ENCODE results near the gene CNGA3.

Gene CNGA3

DNA sequence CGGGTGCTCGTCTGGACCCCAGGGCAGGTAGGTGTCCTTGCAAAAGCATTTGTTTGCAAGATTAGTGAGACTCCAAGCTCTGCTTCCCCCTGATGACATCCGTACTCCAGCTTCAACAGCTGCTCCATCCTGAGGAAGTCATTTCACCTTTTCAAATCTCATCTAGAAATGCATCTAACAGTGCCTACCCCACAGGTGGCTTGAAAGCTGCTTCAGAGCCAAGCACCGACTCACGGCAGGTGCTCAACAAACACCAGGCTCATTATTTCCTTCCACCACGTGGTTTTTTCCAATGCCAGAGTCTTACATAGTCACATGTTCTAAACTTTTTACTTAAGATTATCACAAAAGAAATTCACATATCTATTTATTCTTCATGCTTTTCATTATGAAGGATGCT lies 31.9 kb downstream of the CNGA3 start:
- no peak for DNase-seq

DNA sequence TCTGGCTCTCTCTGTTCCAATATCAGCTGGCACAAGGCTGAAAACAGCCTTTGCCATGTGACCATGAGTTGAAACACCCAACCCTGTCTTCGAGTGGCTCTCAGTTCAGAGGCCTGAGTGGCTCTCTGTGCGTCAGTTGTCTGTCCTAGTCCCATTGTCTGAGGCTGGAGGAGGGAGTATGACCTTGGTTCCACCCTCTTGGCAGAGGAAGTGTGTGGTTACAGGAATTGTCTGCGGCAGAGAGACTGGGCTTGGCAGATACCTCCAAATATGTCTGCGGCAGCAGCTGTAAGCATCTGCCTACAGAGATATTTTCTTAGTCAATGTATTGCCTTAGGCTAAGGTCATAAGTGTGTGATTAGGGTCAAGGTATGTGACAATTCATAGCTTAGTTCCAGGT lies 32.6 kb downstream of the CNGA3 start:
- DNase-seq = no peak

DNA sequence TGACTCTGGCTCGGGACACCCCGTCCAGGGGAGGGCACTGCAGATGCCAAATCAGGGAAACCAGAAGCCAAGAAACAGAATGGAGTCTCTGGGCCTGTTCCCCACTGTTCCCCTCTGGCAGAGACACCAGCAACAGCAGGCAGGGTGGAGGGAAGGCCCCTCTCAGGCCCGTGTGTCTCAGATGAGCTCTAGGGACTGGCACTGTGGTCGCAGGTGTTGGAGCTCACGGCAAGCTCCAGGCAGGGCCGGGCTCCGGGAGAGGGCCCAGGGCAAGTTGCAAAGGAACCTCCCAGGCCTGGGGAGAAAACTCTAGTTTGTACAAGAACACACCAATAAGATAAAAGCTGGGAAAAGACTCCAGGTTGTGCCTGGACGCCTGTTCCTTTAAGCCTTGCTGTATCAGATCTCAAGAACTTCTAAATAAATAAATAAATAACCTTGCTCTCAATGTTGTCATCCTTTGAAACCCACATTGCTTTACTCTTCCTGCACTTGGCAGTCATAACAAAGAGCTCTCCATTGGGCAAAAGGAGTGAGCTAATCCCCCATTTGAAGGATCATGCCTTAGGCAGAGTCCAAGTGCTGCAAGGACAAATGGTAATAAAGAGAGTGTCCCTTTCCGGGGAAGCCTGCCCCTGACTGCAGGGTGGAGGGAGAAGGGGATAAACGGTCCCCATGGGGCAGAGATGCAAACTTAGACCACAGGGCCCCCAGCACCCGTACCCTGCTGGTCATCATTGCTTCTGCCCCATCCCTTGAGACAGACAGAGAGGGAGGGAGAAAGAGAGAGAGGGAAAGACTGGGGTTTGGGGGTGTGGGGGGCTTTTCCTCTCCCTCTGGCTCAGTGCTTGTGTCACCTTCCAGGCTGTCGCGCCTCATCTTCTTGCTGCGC lies 33.3 kb downstream of the CNGA3 start:
- DNase-seq = no peak

DNA sequence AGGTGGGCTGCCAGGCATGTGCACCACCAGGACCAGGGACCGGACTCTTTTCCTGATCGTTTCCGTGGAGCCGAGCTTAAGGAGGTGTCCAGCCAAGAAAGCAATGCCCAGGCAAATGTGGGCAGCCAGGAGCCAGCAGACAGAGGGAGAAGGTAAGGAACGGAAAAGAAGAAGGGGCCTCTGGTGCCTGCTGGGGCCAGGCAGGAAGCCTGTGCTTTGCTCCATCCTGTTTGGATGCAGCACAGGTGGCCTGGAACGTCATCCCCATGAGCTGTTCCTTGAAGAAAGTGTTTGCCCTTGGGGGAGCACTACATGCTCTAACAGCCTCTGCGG lies 33.9 kb downstream of the CNGA3 start:
- DNase-seq = no peak

DNA sequence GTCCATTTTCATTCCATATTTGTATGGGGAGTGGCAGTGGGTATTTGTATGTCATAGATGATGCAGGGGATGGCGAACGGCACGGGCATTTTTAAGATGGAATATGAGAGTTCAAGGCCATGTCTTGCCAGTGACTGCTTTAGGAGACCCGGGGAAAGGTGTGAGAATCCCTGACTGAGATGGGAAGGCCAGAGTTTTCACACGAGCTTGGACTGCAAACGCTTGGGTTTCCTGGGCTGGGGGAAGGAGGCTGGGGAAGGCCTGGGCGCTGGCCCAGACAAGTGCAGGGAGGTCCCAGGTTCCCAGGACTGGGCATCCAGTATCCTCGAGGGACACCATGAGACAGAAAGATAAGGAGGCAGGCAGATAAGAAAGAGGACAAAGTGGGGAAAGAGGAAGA lies 35.2 kb downstream of the CNGA3 start:
- no peak for DNase-seq

DNA sequence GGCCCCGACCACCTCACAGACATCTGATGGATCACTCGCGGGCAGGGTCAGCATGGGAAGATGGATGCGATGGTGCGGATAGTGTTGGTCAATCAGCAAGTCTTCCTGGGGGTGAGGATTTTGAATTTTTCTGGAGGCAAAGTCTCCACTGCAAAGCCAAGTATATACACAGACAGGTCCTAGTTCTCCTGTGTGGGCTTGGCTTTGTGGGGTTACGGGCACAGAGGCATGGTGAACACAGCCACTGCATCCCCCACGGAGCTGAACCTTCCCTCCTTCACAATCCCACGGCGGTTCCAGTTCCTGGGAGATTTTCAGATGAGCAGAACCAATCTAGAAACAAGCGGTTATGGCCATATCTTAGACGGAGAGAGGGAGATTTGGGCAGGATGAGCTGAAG lies 35.8 kb downstream of the CNGA3 start:
- DNase-seq = no peak

DNA sequence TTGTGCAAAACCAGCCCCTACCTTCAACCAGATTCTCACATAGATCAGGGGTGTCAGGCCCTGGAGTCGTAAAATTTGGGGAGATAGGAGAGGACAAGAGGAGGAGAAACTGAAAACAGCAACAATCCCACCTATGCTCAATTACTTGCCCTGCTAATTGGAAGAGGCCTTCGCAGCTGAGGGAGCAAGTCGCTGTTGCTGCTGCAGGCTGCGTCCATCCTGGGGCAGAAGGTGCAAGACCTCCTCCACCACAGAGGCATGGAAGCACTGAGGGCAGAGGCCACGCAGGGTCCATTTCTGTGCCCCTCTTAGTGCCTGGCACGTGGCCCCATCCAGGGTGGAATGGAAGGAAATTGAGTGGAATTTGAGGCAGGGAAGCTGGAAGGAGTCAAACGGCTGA lies 36.5 kb downstream of the CNGA3 start:
- no peak for DNase-seq

DNA sequence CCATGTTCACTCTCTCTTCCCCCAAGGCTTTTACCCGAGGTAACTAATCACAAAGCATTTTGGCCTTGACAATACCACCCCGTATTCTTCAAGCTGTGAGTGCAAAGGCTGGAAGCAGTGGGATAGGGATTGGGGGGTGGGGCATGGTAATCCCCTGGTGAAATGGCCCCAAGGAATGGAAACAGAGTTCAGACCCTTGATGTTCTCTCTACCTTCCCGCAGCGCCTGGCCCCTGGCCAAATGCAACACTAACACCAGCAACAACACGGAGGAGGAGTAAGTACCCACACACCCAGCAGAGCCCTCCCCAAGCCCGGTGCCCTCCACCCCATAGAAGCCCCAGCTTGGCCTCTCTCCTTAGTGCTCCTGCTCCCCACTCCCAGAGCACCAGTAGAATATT lies 36.9 kb downstream of the CNGA3 start:
- DNase-seq = no peak

DNA sequence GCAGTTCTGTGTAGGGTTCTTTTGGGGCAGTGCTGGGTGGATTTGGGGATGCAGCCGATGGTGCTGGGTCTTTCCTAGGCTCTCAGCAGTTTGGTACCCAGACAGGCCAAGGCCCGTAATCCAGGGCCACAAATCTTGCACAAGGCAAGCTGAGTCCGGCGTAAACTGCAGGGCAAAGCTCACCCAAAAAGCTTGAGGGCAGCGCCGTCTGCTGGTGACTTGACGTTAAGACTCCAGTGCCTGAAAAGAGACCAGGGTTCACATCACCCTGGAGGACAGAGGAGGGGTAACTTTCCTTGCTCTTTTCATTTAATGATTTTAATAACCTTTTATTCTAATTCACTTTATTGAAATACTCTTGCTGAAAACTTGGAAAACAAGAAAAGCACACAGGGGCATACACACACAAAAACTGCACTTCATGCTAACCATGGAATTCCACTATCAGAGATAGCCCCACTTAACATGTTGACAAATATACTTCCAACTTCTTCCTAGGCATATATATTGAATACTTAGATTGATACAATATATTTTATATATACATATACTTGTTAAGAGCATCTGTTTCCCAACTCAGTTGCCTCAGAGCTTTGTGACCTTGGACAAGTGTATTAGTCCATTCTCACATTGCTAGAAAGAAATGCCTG lies 38.9 kb downstream of the CNGA3 start:
- peak; percentile 73 for DNase-seq

DNA sequence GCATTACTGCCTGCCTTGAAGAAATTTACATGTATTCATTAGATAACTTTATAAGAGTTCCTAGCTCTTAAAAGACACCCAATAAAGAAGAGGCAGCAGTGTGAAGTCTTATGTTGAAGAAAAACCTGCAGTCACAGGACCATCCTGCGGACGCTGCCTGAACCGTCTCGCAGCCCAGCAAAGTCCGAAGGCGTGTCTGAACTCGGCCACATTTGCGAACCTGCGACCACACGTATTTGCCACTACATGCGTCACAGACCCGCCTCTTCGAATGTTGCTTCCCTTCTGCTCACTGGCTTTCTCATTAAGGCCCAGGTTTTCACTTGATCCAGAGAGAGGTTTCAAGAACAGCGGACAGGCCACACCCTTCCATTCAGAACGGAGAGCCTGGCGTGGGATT lies 41.2 kb downstream of the CNGA3 start:
- DNase-seq = no peak

DNA sequence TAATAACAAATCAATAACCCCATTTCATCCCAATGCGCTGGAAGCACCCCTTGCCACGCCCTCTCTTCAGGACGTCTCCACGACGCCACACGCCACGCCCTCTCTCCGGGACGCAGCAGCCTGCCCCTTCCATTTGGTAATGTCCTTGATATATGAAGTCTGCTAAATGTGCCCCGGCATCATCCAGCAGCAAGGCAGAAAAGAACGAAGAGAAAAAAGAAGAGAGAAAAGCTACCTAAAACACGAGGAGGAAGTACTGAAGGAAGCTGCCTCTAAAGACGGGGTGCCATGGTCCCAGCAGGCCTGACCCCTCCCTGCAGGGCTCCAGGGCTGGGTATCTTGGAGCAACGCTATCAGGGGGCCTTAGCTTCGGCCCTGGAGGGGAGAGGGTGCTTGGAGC lies 41.8 kb downstream of the CNGA3 start:
- DNase-seq = no peak

DNA sequence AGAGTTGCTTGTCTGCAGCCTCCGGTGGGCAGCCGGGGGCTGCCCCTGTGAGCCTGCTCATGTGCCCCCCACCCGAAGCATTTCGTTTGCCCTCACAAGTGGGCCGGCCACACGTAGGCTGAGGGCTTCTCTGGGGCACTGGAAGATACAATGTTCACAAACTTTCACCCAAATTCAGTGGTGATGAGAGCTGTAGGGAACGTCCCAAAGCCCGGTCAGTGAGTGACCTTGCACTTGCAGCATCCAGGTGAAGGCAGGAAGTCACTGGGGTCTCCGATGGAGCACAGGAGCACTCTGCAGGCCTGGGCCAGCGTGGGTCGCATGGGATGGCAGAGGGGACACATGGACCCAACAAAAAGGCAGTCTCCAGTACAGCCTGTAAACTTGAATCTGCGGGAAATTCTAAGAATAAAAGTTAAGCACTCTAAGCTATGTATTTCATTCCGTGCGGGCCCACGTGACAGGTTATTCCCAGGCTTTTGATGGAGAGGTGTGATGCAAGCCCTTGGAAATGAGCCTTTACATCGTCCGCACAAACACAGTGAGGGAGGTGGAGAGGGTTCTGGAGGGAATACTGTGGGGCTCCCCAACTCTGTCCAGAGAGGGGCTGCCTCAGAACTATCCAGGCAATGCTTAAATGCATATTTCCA lies 42.5 kb downstream of the CNGA3 start:
- no peak for DNase-seq

DNA sequence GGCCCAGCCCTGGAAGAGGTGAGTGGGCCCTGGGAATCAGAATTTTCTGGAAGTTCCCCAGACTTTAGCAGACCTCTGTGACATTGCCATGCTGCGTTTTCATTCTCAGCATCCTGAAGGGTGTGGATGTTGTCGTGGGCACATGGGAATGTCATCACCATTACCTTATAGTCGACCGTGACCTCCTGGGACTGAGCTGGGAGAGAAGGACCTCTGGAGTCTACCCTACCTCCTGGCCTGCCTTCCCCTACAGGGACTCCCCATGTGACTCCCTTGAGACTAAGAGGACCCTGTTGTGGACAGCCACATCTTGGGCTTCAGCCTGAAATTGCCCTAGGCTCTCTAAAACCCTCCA lies 43.0 kb downstream of the CNGA3 start:
- DNase-seq = no peak

DNA sequence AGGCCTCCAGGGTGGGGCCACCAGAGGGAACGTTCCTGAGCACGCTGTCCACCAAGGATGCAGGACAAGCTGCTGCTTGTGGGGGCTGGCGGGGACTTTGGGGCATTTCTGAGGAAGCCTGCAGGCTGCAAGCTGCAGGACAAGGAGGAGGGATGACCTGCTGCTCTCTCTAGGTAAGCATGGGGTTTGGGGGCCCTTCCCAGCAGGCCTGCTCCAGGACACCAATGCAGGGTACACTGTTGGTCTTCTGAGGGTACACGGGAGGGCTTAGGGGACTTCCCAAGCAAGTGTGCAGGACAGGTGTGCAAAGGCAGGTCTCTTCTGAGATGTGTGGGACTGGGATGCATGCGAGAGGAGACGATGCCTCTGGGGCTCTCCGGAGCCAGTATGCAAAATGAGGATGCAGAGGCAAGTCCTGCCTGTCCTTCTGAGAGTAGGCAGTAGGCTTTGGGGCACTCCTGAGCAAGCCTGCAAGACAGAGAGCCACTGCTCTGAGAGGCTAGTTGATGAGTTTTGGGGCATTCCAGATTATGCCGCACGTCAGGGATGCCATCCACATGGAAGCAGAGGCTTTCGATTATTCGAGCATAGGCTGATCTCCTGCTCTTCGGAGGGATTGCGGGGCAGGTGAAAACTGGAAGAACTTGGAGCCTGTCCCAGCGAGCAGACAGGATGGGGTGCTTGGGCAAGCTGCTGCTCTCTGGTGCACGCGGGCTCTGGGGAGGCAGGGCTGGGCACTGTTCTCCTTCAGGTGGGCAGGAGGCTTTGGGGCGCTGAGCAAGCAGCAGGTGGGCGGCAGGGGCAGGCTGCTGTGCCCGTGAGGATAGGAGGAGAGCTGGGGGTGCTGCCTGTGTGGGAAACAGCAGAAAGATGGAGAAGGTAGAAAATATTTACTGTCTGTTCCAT lies 44.6 kb downstream of the CNGA3 start:
- DNase-seq = no peak

DNA sequence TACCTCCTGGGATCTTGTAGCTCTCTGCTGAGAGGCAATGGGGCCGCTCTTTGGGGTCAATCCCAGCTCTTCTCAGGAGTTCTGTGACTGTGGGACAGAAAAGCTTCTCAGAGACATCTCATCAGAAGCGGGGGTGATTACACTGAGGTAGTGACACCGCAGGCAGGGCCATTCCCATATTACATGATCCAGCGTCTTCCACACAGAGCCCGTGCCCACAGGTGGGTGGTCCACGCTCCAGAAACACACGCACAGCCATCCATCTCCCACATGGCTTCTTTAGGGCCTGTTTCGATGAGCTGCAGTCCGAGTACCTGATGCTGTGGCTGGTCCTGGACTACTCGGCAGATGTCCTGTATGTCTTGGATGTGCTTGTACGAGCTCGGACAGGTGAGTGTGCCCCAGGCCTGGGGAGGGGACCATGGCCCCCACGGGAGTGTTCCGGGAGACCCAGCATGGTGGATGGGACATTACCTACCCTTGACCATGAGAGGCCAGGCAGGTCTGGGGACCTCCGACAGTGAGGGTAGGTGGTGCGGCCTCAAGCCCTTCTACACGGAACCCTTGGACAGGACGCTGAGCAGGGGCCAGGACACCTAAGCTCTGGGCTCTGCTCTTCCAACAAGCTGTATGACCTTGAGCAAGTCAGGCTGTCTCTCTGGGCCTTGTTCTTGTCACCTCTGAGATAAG lies 45.5 kb downstream of the CNGA3 start:
- DNase-seq = no peak

DNA sequence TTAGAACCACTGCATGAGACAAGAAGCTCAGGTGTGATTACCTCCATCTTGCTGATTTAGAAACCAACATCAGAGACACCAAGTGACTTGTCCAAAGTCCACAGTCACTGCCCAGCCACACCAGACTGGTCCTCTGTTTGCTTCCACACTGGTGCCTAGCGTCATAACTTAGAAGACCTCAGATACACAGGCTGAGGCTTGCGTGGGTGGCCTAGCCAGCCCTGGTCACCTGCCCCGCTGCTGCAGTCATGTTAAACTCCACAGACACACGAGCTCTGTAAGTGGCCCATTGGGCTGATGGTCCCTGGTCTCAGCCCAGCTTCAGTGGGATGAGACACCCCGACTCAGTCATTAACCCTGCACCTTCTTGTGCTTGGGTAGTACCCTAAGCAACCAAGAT lies 47.1 kb downstream of the CNGA3 start:
- DNase-seq = no peak

DNA sequence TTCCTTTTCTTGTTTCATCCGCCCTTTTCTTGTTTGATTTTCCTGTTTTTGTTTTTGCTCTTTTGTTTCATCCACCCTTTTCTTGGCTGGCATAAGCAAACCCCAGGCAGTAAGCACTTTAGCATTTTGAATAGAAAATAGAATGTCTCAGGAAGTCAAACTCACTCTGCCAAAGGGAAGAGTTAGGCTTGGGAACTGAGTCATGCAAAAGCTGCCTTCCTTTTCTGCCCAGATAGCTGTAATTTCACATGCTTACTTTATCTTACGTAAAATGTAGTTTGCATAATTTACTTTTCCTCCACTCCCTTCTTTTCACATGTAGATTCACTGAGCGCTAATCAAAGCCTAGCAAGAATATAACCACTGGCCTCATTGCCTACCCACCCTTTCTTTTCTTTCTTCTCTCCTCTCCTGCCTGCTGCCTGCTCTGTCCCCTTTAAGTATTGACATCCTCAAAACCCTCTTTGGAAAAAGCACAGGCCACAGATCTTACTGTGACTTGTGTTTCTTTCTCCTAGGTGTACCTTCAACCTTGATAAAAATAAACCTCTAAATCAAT lies 48.4 kb downstream of the CNGA3 start:
- DNase-seq = no peak

DNA sequence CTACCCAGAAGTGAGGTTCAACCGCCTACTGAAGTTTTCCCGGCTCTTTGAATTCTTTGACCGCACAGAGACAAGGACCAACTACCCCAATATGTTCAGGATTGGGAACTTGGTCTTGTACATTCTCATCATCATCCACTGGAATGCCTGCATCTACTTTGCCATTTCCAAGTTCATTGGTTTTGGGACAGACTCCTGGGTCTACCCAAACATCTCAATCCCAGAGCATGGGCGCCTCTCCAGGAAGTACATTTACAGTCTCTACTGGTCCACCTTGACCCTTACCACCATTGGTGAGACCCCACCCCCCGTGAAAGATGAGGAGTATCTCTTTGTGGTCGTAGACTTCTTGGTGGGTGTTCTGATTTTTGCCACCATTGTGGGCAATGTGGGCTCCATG lies 49.7 kb downstream of the CNGA3 start:
- DNase-seq = no peak

DNA sequence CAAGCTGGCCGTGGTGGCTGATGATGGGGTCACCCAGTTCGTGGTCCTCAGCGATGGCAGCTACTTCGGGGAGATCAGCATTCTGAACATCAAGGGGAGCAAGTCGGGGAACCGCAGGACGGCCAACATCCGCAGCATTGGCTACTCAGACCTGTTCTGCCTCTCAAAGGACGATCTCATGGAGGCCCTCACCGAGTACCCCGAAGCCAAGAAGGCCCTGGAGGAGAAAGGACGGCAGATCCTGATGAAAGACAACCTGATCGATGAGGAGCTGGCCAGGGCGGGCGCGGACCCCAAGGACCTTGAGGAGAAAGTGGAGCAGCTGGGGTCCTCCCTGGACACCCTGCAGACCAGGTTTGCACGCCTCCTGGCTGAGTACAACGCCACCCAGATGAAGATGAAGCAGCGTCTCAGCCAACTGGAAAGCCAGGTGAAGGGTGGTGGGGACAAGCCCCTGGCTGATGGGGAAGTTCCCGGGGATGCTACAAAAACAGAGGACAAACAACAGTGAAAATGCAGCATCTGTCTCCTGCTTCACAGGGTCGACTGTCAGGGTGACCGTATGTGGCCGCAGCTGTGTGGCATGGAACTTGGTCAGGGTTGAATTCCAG lies 50.6 kb downstream of the CNGA3 start:
- no peak for DNase-seq

DNA sequence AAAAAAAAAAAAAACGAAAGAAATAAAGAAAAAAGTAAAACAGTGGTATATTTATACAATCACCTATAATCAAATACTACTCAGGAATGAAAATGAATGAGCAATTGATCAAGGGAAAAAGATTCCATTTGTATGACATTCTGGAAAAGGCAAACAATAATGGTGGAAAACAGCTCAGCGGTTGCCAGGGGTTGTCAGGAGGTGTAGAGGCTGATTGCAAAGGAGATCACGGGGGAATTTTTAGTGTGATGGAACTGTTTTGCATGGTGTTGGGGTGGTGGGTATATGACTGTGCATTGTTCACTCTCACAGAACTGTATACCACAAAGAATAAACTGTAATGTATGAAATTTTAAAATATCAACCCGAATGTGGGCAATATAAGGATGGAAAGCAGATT lies 52.9 kb downstream of the CNGA3 start:
- no peak for DNase-seq

DNA sequence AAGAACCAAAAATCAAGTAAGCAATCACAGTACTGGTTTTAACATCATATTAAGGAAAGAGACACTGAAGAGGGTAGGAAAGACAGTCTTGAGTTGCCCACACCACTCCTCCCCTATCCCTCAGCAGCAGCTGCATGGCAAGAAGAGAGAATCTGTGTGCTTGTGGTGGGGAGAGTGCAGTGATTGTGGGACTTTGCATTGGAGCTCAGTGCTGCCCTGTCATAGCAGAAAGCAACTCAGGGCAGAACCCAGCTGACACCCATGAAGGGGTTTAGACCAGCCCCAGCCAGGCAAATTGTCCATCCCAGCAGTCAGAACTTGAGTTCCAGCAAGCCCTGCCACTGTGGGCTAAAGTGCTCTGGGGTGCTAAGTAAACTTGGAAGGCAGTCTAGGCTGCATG lies 57.6 kb downstream of the CNGA3 start:
- no peak for DNase-seq

Measured in CD4-positive, alpha-beta T cell treated with Interleukin-17A for 4 hours (primary cell).